GM23338 (cell line): ENCODE results near the gene SEMA4D. TPM values are rescaled to one million over a fixed set of nuclear protein-coding genes. Genes with fewer than 3 reads are reported as not detected.

Experiments
- ATAC-seq: fragments of 200-7000 bp; cut with Tn5 transposase; 3 replicates; pipeline ENCODE4 v1.9.1; 2020
- DNase-seq: peaks from one replicate; pipeline ENCODE4 v3.0.0-alpha.2; 2015; ENCODE audit warnings: low spot score
- H2AFZ ChIP-seq: fragments of 200-600 bp; sonication (generic); 2 replicates; pipeline ENCODE4 v1.8.0; 2016; ENCODE audit warnings: antibody characterized with exemption, mild to moderate bottlenecking, moderate library complexity
- H3F3A ChIP-seq: fragments of 200-600 bp; sonication (generic); replicated peaks from 2 replicates; pipeline ENCODE4 v1.8.0; 2017; ENCODE audit warnings: antibody characterized with exemption, mixed run types, low read depth
- H3K27ac ChIP-seq: fragments of 200-600 bp; sonication (generic); 2 replicates; pipeline ENCODE4 v1.6.1; 2016; ENCODE audit warnings: low read depth
- H3K27me3 ChIP-seq: fragments of 200-600 bp; sonication (generic); 2 replicates; pipeline ENCODE4 v1.8.0; 2016; ENCODE audit warnings: mild to moderate bottlenecking, mixed run types, moderate library complexity; ENCODE audit not compliant: insufficient read depth
- H3K36me3 ChIP-seq: fragments of 200-600 bp; sonication (generic); 2 replicates; pipeline ENCODE4 v1.8.0; 2016; ENCODE audit warnings: mild to moderate bottlenecking; ENCODE audit not compliant: insufficient read depth
- H3K4me1 ChIP-seq: fragments of 200-600 bp; sonication (generic); 2 replicates; pipeline ENCODE4 v1.8.0; 2016; ENCODE audit warnings: mild to moderate bottlenecking, moderate library complexity; ENCODE audit not compliant: insufficient read depth
- H3K4me2 ChIP-seq: fragments of 200-600 bp; sonication (generic); 2 replicates; pipeline ENCODE4 v1.7.1; 2017; ENCODE audit warnings: mixed run types
- H3K4me3 ChIP-seq: fragments of 200-600 bp; sonication (generic); 2 replicates; pipeline ENCODE4 v1.6.1; 2016; ENCODE audit warnings: mixed run types
- H3K79me2 ChIP-seq: fragments of 200-600 bp; sonication (generic); replicated peaks from 2 replicates; pipeline ENCODE4 v1.8.0; 2017; ENCODE audit warnings: mild to moderate bottlenecking; ENCODE audit not compliant: insufficient read depth
- H3K9me2 ChIP-seq: fragments of 200-600 bp; sonication (generic); 2 replicates; pipeline ENCODE4 v1.8.0; 2017; ENCODE audit not compliant: insufficient read depth
- H4K20me1 ChIP-seq: fragments of 200-600 bp; sonication (generic); replicated peaks from 2 replicates; pipeline ENCODE4 v1.8.0; 2017; ENCODE audit warnings: mild to moderate bottlenecking; ENCODE audit not compliant: insufficient read depth
- H3K27ac Mint-ChIP-seq: 2 replicates; pipeline ENCODE4 v1.8.0; 2020; ENCODE audit warnings: inconsistent platforms, mild to moderate bottlenecking, moderate library complexity, mixed read lengths
- H3K27me3 Mint-ChIP-seq: 3 replicates; pipeline ENCODE4 v1.8.0; 2022; ENCODE audit warnings: low read depth, mild to moderate bottlenecking, moderate library complexity, mixed read lengths, inconsistent platforms; ENCODE audit not compliant: insufficient read depth, poor library complexity
- H3K36me3 Mint-ChIP-seq: 3 replicates; pipeline ENCODE4 v1.8.0; 2021; ENCODE audit warnings: low read depth, mild to moderate bottlenecking, inconsistent platforms, moderate library complexity, mixed read lengths
- H3K4me1 Mint-ChIP-seq: 3 replicates; pipeline ENCODE4 v1.8.0; 2020; ENCODE audit warnings: mild to moderate bottlenecking, inconsistent platforms, mixed read lengths
- H3K4me3 Mint-ChIP-seq: 3 replicates; pipeline ENCODE4 v1.8.0; 2021; ENCODE audit warnings: moderate library complexity, mild to moderate bottlenecking, inconsistent platforms, mixed read lengths
- H3K9me3 Mint-ChIP-seq: 3 replicates; pipeline ENCODE4 v1.8.0; 2020; ENCODE audit warnings: moderate library complexity, mild to moderate bottlenecking, inconsistent platforms, mixed read lengths
- CREB1 ChIP-seq: fragments of 250-450 bp; sonication (Bioruptor Pico); IDR thresholded peaks from 2 replicates; pipeline ENCODE4 v1.5.0; 2020; ENCODE audit warnings: low read depth, mild to moderate bottlenecking, moderate library complexity
- EZH2 ChIP-seq: fragments of 200-600 bp; sonication (generic); IDR thresholded peaks from one replicate; pipeline ENCODE4 v1.8.0; 2017; ENCODE audit warnings: antibody characterized with exemption, mild to moderate bottlenecking, low read depth; ENCODE audit not compliant: unreplicated experiment
- EZH2phosphoT487 ChIP-seq: fragments of 200-600 bp; sonication (generic); IDR thresholded peaks from one replicate; pipeline ENCODE4 v1.8.1; 2018; ENCODE audit warnings: antibody characterized with exemption; ENCODE audit not compliant: unreplicated experiment
- JUNB ChIP-seq: IDR thresholded peaks from one replicate; pipeline ENCODE4 v1.6.1; 2016; ENCODE audit warnings: antibody characterized with exemption; ENCODE audit not compliant: unreplicated experiment
- NANOG ChIP-seq: IDR thresholded peaks from 2 replicates; pipeline ENCODE4 v1.6.1; 2016; ENCODE audit warnings: antibody characterized with exemption, borderline replicate concordance
- POLR2AphosphoS5 ChIP-seq: IDR thresholded peaks from 2 replicates; pipeline ENCODE4 v1.6.1; 2016; ENCODE audit warnings: antibody characterized with exemption, low read depth
- STAT1 ChIP-seq: IDR thresholded peaks from one replicate; pipeline ENCODE4 v1.6.1; 2016; ENCODE audit warnings: antibody characterized with exemption; ENCODE audit not compliant: unreplicated experiment
- ZNF114 ChIP-seq: fragments of 250-450 bp; sonication (Bioruptor Pico); IDR thresholded peaks from 2 replicates; pipeline ENCODE4 v1.5.0; 2020; ENCODE audit warnings: mild to moderate bottlenecking, moderate library complexity
- ZNF331 ChIP-seq: fragments of 250-450 bp; sonication (Bioruptor Pico); IDR thresholded peaks from 2 replicates; pipeline ENCODE4 v1.5.0; 2020; ENCODE audit warnings: low read depth, mild to moderate bottlenecking, moderate library complexity
- polyA plus RNA-seq: library from polyadenylated mRNA; unstranded; fragments of >200 nt; fragmentation: Nextera tagmentation; extraction: Ambion mirVana; gene quantifications from 2 replicates; pipeline ENCODE4 v1.2.1, GENCODE V29; 2016
- total RNA-seq: library from RNA; depleted of rRNA; stranded (reverse); fragments of >200 nt; shearing (Covaris generic); gene quantifications from 2 replicates; pipeline ENCODE4 v1.2.3, GENCODE V29; 2014
- TF ChIP-seq, protein P1 (sequence below): IDR thresholded peaks from one replicate; pipeline ENCODE4 v1.6.1; 2018; ENCODE audit warnings: antibody characterized with exemption; ENCODE audit not compliant: unreplicated experiment
- TF ChIP-seq, protein P2 (sequence below): fragments of 250-450 bp; sonication (Bioruptor Pico); IDR thresholded peaks from 2 replicates; pipeline ENCODE4 v1.5.0; 2020; ENCODE audit warnings: mild to moderate bottlenecking, moderate library complexity
- TF ChIP-seq, protein P3 (sequence below): IDR thresholded peaks from 2 replicates; pipeline ENCODE4 v1.6.1; 2016; ENCODE audit warnings: antibody characterized with exemption
- TF ChIP-seq, protein P4 (sequence below), 2 experiments: fragments of 200-600 bp in 1 of 2; sonication (generic) in 1 of 2; conservative IDR thresholded peaks; 2 replicates each; pipeline versions ENCODE4 v1.5.1 to v1.6.1; 2016 to 2017; ENCODE audit warnings: antibody characterized with exemption in 2 of 2, low read depth in 2 of 2, mild to moderate bottlenecking in 2 of 2, moderate library complexity in 1 of 2

The SEMA4D gene
- total and polyA plus RNA-seq, 2 experiments from 2014 or later, result 19.3 to 63.0 TPM

DNA sequence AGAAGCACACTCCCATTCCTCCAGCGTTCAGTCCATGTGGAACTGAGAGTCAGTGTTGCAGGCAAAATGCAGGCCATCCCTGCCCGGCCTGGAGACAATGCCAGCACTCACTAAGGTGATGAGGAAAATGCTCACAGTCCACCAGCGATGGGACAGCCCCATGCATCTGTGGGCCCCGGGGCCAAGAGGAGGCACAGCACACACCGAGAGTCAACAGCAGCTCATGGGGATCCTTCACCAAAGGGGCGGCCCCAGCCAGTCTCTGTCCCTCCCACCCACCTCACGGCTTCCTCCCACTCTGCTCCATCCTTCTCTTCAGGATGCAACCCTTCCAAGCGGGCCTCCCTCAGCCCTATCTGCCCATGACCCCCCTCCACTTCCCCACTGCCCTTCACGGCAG is 6.2 kb downstream of the SEMA4D start:
- TF ChIP-seq POLR2AphosphoS5 (no peak), STAT1 (no peak), EZH2phosphoT487 (no peak), EZH2 (no peak), JUNB (no peak), NANOG (no peak), ZNF114 (no peak), ZNF331 (CRISPR knock-in tag) (no peak), CREB1 (CRISPR knock-in tag) (no peak)
- TF ChIP-seq, protein P1, sequence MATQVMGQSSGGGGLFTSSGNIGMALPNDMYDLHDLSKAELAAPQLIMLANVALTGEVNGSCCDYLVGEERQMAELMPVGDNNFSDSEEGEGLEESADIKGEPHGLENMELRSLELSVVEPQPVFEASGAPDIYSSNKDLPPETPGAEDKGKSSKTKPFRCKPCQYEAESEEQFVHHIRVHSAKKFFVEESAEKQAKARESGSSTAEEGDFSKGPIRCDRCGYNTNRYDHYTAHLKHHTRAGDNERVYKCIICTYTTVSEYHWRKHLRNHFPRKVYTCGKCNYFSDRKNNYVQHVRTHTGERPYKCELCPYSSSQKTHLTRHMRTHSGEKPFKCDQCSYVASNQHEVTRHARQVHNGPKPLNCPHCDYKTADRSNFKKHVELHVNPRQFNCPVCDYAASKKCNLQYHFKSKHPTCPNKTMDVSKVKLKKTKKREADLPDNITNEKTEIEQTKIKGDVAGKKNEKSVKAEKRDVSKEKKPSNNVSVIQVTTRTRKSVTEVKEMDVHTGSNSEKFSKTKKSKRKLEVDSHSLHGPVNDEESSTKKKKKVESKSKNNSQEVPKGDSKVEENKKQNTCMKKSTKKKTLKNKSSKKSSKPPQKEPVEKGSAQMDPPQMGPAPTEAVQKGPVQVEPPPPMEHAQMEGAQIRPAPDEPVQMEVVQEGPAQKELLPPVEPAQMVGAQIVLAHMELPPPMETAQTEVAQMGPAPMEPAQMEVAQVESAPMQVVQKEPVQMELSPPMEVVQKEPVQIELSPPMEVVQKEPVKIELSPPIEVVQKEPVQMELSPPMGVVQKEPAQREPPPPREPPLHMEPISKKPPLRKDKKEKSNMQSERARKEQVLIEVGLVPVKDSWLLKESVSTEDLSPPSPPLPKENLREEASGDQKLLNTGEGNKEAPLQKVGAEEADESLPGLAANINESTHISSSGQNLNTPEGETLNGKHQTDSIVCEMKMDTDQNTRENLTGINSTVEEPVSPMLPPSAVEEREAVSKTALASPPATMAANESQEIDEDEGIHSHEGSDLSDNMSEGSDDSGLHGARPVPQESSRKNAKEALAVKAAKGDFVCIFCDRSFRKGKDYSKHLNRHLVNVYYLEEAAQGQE, result no peak
- TF ChIP-seq, protein P2, sequence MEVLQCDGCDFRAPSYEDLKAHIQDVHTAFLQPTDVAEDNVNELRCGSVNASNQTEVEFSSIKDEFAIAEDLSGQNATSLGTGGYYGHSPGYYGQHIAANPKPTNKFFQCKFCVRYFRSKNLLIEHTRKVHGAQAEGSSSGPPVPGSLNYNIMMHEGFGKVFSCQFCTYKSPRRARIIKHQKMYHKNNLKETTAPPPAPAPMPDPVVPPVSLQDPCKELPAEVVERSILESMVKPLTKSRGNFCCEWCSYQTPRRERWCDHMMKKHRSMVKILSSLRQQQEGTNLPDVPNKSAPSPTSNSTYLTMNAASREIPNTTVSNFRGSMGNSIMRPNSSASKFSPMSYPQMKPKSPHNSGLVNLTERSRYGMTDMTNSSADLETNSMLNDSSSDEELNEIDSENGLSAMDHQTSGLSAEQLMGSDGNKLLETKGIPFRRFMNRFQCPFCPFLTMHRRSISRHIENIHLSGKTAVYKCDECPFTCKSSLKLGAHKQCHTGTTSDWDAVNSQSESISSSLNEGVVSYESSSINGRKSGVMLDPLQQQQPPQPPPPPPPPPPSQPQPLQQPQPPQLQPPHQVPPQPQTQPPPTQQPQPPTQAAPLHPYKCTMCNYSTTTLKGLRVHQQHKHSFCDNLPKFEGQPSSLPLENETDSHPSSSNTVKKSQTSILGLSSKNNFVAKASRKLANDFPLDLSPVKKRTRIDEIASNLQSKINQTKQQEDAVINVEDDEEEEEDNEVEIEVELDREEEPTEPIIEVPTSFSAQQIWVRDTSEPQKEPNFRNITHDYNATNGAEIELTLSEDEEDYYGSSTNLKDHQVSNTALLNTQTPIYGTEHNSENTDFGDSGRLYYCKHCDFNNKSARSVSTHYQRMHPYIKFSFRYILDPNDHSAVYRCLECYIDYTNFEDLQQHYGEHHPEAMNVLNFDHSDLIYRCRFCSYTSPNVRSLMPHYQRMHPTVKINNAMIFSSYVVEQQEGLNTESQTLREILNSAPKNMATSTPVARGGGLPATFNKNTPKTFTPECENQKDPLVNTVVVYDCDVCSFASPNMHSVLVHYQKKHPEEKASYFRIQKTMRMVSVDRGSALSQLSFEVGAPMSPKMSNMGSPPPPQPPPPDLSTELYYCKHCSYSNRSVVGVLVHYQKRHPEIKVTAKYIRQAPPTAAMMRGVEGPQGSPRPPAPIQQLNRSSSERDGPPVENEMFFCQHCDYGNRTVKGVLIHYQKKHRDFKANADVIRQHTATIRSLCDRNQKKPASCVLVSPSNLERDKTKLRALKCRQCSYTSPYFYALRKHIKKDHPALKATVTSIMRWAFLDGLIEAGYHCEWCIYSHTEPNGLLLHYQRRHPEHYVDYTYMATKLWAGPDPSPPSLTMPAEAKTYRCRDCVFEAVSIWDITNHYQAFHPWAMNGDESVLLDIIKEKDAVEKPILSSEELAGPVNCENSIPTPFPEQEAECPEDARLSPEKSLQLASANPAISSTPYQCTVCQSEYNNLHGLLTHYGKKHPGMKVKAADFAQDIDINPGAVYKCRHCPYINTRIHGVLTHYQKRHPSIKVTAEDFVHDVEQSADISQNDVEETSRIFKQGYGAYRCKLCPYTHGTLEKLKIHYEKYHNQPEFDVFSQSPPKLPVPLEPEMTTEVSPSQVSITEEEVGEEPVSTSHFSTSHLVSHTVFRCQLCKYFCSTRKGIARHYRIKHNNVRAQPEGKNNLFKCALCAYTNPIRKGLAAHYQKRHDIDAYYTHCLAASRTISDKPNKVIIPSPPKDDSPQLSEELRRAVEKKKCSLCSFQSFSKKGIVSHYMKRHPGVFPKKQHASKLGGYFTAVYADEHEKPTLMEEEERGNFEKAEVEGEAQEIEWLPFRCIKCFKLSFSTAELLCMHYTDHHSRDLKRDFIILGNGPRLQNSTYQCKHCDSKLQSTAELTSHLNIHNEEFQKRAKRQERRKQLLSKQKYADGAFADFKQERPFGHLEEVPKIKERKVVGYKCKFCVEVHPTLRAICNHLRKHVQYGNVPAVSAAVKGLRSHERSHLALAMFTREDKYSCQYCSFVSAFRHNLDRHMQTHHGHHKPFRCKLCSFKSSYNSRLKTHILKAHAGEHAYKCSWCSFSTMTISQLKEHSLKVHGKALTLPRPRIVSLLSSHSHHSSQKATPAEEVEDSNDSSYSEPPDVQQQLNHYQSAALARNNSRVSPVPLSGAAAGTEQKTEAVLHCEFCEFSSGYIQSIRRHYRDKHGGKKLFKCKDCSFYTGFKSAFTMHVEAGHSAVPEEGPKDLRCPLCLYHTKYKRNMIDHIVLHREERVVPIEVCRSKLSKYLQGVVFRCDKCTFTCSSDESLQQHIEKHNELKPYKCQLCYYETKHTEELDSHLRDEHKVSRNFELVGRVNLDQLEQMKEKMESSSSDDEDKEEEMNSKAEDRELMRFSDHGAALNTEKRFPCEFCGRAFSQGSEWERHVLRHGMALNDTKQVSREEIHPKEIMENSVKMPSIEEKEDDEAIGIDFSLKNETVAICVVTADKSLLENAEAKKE (CRISPR knock-in tag), result no peak
- TF ChIP-seq, protein P3, sequence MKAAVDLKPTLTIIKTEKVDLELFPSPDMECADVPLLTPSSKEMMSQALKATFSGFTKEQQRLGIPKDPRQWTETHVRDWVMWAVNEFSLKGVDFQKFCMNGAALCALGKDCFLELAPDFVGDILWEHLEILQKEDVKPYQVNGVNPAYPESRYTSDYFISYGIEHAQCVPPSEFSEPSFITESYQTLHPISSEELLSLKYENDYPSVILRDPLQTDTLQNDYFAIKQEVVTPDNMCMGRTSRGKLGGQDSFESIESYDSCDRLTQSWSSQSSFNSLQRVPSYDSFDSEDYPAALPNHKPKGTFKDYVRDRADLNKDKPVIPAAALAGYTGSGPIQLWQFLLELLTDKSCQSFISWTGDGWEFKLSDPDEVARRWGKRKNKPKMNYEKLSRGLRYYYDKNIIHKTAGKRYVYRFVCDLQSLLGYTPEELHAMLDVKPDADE, result no peak
- TF ChIP-seq, protein P4, sequence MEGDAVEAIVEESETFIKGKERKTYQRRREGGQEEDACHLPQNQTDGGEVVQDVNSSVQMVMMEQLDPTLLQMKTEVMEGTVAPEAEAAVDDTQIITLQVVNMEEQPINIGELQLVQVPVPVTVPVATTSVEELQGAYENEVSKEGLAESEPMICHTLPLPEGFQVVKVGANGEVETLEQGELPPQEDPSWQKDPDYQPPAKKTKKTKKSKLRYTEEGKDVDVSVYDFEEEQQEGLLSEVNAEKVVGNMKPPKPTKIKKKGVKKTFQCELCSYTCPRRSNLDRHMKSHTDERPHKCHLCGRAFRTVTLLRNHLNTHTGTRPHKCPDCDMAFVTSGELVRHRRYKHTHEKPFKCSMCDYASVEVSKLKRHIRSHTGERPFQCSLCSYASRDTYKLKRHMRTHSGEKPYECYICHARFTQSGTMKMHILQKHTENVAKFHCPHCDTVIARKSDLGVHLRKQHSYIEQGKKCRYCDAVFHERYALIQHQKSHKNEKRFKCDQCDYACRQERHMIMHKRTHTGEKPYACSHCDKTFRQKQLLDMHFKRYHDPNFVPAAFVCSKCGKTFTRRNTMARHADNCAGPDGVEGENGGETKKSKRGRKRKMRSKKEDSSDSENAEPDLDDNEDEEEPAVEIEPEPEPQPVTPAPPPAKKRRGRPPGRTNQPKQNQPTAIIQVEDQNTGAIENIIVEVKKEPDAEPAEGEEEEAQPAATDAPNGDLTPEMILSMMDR (conservative IDR thresholded peaks at IDR 0.05; ENCODE audit: low read depth in 2 of 2), result no peak
- H3K4me1 Mint-ChIP-seq, result peaks cover 73% of the 10 kb centered on the region

More for the DNA sequence above, 6.2 kb downstream of the SEMA4D start:
- Mint-ChIP-seq H3K36me3 (no peaks in the 10 kb centered on the region; the same call in 2 of the 3 replicates), H3K27ac (no peak overlapping the region), H3K27me3 (peaks cover 3% of the 10 kb centered on the region), H3K4me3 (no peak overlapping the region), H3K9me3 (no peaks in the 10 kb centered on the region)
- no peak overlapping the region for H3K27ac ChIP-seq
- peaks cover 11% of the 10 kb centered on the region for H3K9me2 ChIP-seq
- DNase-seq (no peak), ATAC-seq (no peak)
- no peak overlapping the region for H3K4me2 ChIP-seq
- peaks cover 69% of the 10 kb centered on the region for H3K4me1 ChIP-seq
- peaks cover 100% of the 10 kb centered on the region for H3K79me2 ChIP-seq
- no peaks in the 10 kb centered on the region for H3K27me3 ChIP-seq
- H4K20me1 ChIP-seq, result peaks cover 35% of the 10 kb centered on the region
- H3F3A ChIP-seq, result no peaks in the 10 kb centered on the region
- no peak overlapping the region for H3K4me3 ChIP-seq
- H2AFZ ChIP-seq, result no peak overlapping the region
- no peaks in the 10 kb centered on the region for H3K36me3 ChIP-seq
